PC-3 (cell line): ENCODE results near the gene NXPH2. TPM values are rescaled to one million over a fixed set of nuclear protein-coding genes. Genes with fewer than 3 reads are reported as not detected.

Experiments used
- ATAC-seq: fragments of 200-7000 bp; cut with Tn5 transposase; 2 replicates; pipeline ENCODE4 v1.9.1; 2020; ENCODE audit warnings: mild to moderate bottlenecking, moderate library complexity
- BruUV-seq: library from RNA; stranded (reverse); fragments of 400-500 nt; replicated peaks from 2 replicates; lab custom pipeline; 2021; lab: Mats Ljungman, UMichigan
- CTCF ChIA-PET: fragments of 300-600 bp; sonication (Branson Sonifier 250); formaldehyde crosslinking; loops from one replicate; lab custom pipeline; 2022; ENCODE audit warnings: antibody characterized with exemption; lab: Charles Lee
- POLR2A ChIA-PET: fragments of 300-600 bp; sonication (Branson Sonifier 250); formaldehyde crosslinking; loops from one replicate; lab custom pipeline; 2022; ENCODE audit warnings: antibody characterized with exemption; ENCODE audit not compliant: unreplicated experiment; lab: Charles Lee
- DNase-seq: peaks from one replicate; pipeline ENCODE4 v3.0.0-alpha.2; 2015
- H2AFZ ChIP-seq: fragments of 300-600 bp; sonication (generic); 2 replicates; pipeline ENCODE4 v1.6.0; 2016; ENCODE audit warnings: antibody characterized with exemption, low read length
- H3F3A ChIP-seq: fragments of 300-600 bp; sonication (generic); one replicate; pipeline ENCODE4 v1.6.0; 2017; ENCODE audit warnings: antibody characterized with exemption, low read length, control low read depth, mild to moderate bottlenecking; ENCODE audit not compliant: unreplicated experiment
- H3K27ac ChIP-seq: fragments of 300-600 bp; sonication (generic); 2 replicates; pipeline ENCODE4 v1.5.1; 2016; ENCODE audit warnings: mild to moderate bottlenecking, low read length
- H3K27me3 ChIP-seq: fragments of 300-600 bp; sonication (generic); 2 replicates; pipeline ENCODE4 v1.6.1; 2016; ENCODE audit warnings: low read length, mixed read lengths
- H3K36me3 ChIP-seq: fragments of 300-600 bp; sonication (generic); 2 replicates; pipeline ENCODE4 v1.6.1; 2016; ENCODE audit warnings: low read depth, mixed run types, low read length, mixed read lengths
- H3K4me1 ChIP-seq: fragments of 300-600 bp; sonication (generic); 2 replicates; pipeline ENCODE4 v1.5.1; 2016; ENCODE audit warnings: low read length; ENCODE audit not compliant: insufficient read depth
- H3K4me2 ChIP-seq: fragments of 300-600 bp; sonication (generic); 2 replicates; pipeline ENCODE4 v1.6.0; 2016; ENCODE audit warnings: low read length
- H3K4me3 ChIP-seq: fragments of 300-600 bp; sonication (generic); 2 replicates; pipeline ENCODE4 v1.5.1; 2016; ENCODE audit warnings: mild to moderate bottlenecking, low read length, mixed read lengths
- H3K79me2 ChIP-seq: fragments of 300-600 bp; sonication (generic); 2 replicates; pipeline ENCODE4 v1.6.1; 2017; ENCODE audit warnings: low read length, mixed read lengths
- H3K9ac ChIP-seq: fragments of 300-600 bp; sonication (generic); 2 replicates; pipeline ENCODE4 v1.6.0; 2016; ENCODE audit warnings: mild to moderate bottlenecking, low read length
- H3K9me2 ChIP-seq: fragments of 300-600 bp; sonication (generic); replicated peaks from 2 replicates; pipeline ENCODE4 v1.6.1; 2016; ENCODE audit warnings: mixed run types, low read length, mixed read lengths
- H3K9me3 ChIP-seq: fragments of 300-600 bp; sonication (generic); 2 replicates; pipeline ENCODE4 v1.6.1; 2016; ENCODE audit warnings: low read length, mixed read lengths
- H4K20me1 ChIP-seq: fragments of 300-600 bp; sonication (generic); 2 replicates; pipeline ENCODE4 v1.6.1; 2016; ENCODE audit warnings: low read length, mixed read lengths
- CTCF ChIP-seq: fragments of 300-600 bp; sonication (generic); conservative IDR thresholded peaks from 2 replicates; pipeline ENCODE4 v1.5.1; 2017; ENCODE audit warnings: antibody characterized with exemption, low read depth, mild to moderate bottlenecking, low read length
- EZH2 ChIP-seq: fragments of 300-600 bp; sonication (generic); IDR thresholded peaks from one replicate; pipeline ENCODE4 v1.6.1; 2017; ENCODE audit warnings: antibody characterized with exemption, mild to moderate bottlenecking, low read length; ENCODE audit not compliant: unreplicated experiment
- EZH2phosphoT487 ChIP-seq: fragments of 300-600 bp; sonication (generic); IDR thresholded peaks from 2 replicates; pipeline ENCODE4 v1.6.1; 2018; ENCODE audit warnings: mild to moderate bottlenecking, antibody characterized with exemption, low read length, borderline replicate concordance
- intact Hi-C: fragments of 100-400 bp; cut with micrococcal nuclease; formaldehyde crosslinking; loops from 2 replicates; pipeline ENCODE4 v1.9.0; 2023
- total RNA-seq: library from RNA; depleted of rRNA; stranded (reverse); fragments of >200 nt; gene quantifications from 2 replicates; pipeline ENCODE4 v1.2.3, GENCODE V29; 2014

Gene NXPH2
- total RNA-seq, 1 experiment from 2014 or later: not detected

GRCh38 chr2:138732651-138733050 lies 47.5 kb downstream of the NXPH2 start:
- Histone ChIP-seq H3K27ac (no peak overlapping the region), H3F3A (no peaks in the 10 kb centered on the region), H3K9ac (no peak overlapping the region), H3K27me3 (no peaks in the 10 kb centered on the region), H3K79me2 (no peaks in the 10 kb centered on the region), H3K4me2 (no peak overlapping the region), H2AFZ (no peak overlapping the region), H4K20me1 (no peaks in the 10 kb centered on the region), H3K4me1 (no peaks in the 10 kb centered on the region), H3K9me3 (0 out of 2 replicates have a peak, but pooled peaks cover 4% of the 10 kb centered on the region), H3K36me3 (no peaks in the 10 kb centered on the region), H3K4me3 (no peak overlapping the region), H3K9me2 (no peaks in the 10 kb centered on the region)
- no TSS peak for BruUV-seq
- CTCF ChIA-PET: no interaction called here
- intact Hi-C loops: no loop called here
- TF ChIP-seq EZH2phosphoT487 (no peak), CTCF (no peak), EZH2 (no peak)
- DNase-seq: no peak
- no peak for ATAC-seq
- POLR2A ChIA-PET: no interaction called here

- no peak overlapping the region for H3K9ac ChIP-seq
- no peaks in the 10 kb centered on the region for H3K9me3 ChIP-seq
- POLR2A ChIA-PET: interaction anchor here (0.7 kb wide), 1 partner anchor 500 kb away, joined by 3 read pairs; no protein-coding TSS in a partner anchor
- H3K4me1 ChIP-seq: no peaks in the 10 kb centered on the region
- H3K79me2 ChIP-seq: no peaks in the 10 kb centered on the region
- BruUV-seq: no TSS peak
- no peak overlapping the region for H3K4me3 ChIP-seq
- no peak overlapping the region for H3K27ac ChIP-seq
- H3K9me2 ChIP-seq: no peaks in the 10 kb centered on the region
- no peaks in the 10 kb centered on the region for H3F3A ChIP-seq
- CTCF ChIA-PET: no interaction called here
- no peak for TF ChIP-seq EZH2
- no peak for TF ChIP-seq CTCF
- no peak for TF ChIP-seq EZH2phosphoT487
- H2AFZ ChIP-seq: no peak overlapping the region
- H3K27me3 ChIP-seq: no peaks in the 10 kb centered on the region
- no peak overlapping the region for H3K4me2 ChIP-seq
- intact Hi-C loops: no loop called here
- H3K36me3 ChIP-seq: no peaks in the 10 kb centered on the region
- no peaks in the 10 kb centered on the region for H4K20me1 ChIP-seq
- no peak for ATAC-seq
- DNase-seq: no peak
These were observed 49.6 kb downstream of the NXPH2 start for GRCh38 chr2:138730497-138731030.

- ChIA-PET POLR2A (no interaction called here), CTCF (no interaction called here)
- ATAC-seq: no peak
- peak; percentile 9 for DNase-seq
- H3K9me2 ChIP-seq: no peaks in the 10 kb centered on the region
- H2AFZ ChIP-seq: no peak overlapping the region
- no peak overlapping the region for H3K27ac ChIP-seq
- no peak overlapping the region for H3K4me3 ChIP-seq
- H3K9me3 ChIP-seq: no peaks in the 10 kb centered on the region
- TF ChIP-seq CTCF (0 out of 2 replicates have a peak, but pooled peaks have one; percentile 15), EZH2 (no peak)
- no peaks in the 10 kb centered on the region for H3K4me1 ChIP-seq
- H3F3A ChIP-seq: no peaks in the 10 kb centered on the region
- no peaks in the 10 kb centered on the region for H4K20me1 ChIP-seq
- no peaks in the 10 kb centered on the region for H3K79me2 ChIP-seq
- H3K4me2 ChIP-seq: no peak overlapping the region
- H3K9ac ChIP-seq: no peak overlapping the region
- no TSS peak for BruUV-seq
- H3K27me3 ChIP-seq: no peaks in the 10 kb centered on the region
- intact Hi-C loops: loop anchor here (5.0 kb wide), 1 partner anchor 99 kb away; no protein-coding TSS in a partner anchor
- H3K36me3 ChIP-seq: no peaks in the 10 kb centered on the region
These were observed 52.2 kb downstream of the NXPH2 start for GRCh38 chr2:138727956-138728355.
